ENCODE data around the gene NID2. TPM values are rescaled to one million over a fixed set of nuclear protein-coding genes. Genes with fewer than 3 reads are reported as not detected.

NID2 gene
- total and polyA plus RNA-seq, 10 of the 15 experiments (the other 5 are each of a cell fraction or from before 2014, with no cell fraction given): 0.04 to 0.49 (median 0.23) TPM; not detected in 3

DNA sequence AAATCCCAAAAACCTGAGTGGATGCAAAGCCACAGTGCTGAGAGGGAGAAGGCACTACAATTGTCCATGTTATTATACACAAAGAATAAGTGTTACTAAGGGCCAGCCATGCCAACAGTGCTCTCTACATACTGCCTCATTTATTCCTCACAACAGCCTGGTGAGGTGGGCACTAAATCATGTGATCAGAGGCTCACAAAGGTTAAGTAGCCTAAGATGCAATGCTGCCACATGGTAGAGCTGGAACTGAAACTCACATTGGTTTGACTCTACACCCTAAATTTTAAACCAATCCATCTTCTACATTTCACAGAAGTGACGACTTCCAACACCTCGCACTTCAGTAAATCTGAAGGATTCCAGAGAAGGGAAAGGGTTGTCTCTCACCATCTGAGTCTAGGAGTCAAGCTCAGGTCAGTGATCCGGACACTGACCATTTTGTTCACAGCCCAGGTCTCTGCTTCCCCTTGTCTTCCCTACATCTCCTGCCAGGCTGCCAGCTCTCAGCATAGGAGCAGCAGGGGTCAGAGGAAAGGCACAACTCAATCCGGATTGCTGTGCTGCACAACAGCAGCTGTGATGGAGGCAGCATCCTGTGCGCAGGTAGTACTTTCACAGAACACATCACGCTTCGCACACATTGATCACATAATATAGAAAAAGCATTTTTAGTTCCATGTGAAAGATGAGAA is 29.6 kb downstream of the NID2 start:
- no peak overlapping the region for H3K27ac ChIP-seq (ENCODE audit: control insufficient read depth, insufficient read depth)
- intact Hi-C loops (cut with micrococcal nuclease; ENCODE audit: unreplicated experiment): no loop called here
- CTCF ChIA-PET: no interaction called here
- RAD21 ChIA-PET (ENCODE audit: unreplicated experiment): no interaction called here
- H3K27me3 ChIP-seq (replicated peaks in 1 of 2; ENCODE audit: control insufficient read depth in 2 of 2, insufficient read depth in 2 of 2, low read length in 1 of 2): peaks cover 0 to 2% of the 10 kb centered on the region in 2 experiments; a peak in 1 of 4 replicates
- in situ Hi-C loops (cut with MboI): no loop called here
- no peaks in the 10 kb centered on the region for H3K79me2 ChIP-seq (ENCODE audit: control insufficient read depth, insufficient read depth, low read length)
- H3K4me3 ChIP-seq: no peak overlapping the region
- BruUV-seq (replicated peaks): no TSS peak
- FAIRE-seq (no peak), DNase-seq (ENCODE audit: low read depth, low spot score) (no peak), ATAC-seq (no peak)
- POLR2A ChIA-PET: no interaction called here
- H4K20me1 ChIP-seq (ENCODE audit: control insufficient read depth, insufficient read depth): no peaks in the 10 kb centered on the region
- no peaks in the 10 kb centered on the region for H3K4me1 ChIP-seq (ENCODE audit: control insufficient read depth, insufficient read depth, low read length)
- no peak overlapping the region for H2AFZ ChIP-seq (ENCODE audit: control insufficient read depth, low read depth, low read length)
- SMC1A ChIA-PET (ENCODE audit: uncharacterized antibody, unreplicated experiment): interaction anchor here (1.7 kb wide), 1 partner anchor 12 kb away, joined by 4 read pairs; no protein-coding TSS in a partner anchor
- H3K36me3 ChIP-seq (ENCODE audit: control insufficient read depth in 2 of 2, insufficient read depth in 2 of 2, low read length in 1 of 2): no peaks in the 10 kb centered on the region
- 36% methylated on average over 7 of the region's 7 CpGs for WGBS (ENCODE audit: insufficient coverage, insufficient replicate concordance, low lambda C conversion rate, missing lambda C conversion rate)
- H3K9me3 ChIP-seq (replicated peaks; ENCODE audit: control insufficient read depth, insufficient read depth, low read length): no peaks in the 10 kb centered on the region
- no peak overlapping the region for H3K9ac ChIP-seq (ENCODE audit: control insufficient read depth, insufficient read depth, low read length)
- no peak overlapping the region for H3K4me2 ChIP-seq (ENCODE audit: control insufficient read depth, insufficient read depth)
- no peak for TF ChIP-seq KLF5 (IDR thresholded peaks at IDR 0.05; ENCODE audit: partially characterized antibody)
- TF ChIP-seq, protein P1, sequence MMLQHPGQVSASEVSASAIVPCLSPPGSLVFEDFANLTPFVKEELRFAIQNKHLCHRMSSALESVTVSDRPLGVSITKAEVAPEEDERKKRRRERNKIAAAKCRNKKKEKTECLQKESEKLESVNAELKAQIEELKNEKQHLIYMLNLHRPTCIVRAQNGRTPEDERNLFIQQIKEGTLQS (IDR thresholded peaks at IDR 0.05; ENCODE audit: borderline replicate concordance, extremely low read depth, low read depth, low read length): no peak
- TF ChIP-seq CBX3 (IDR thresholded peaks at IDR 0.05; ENCODE audit: borderline replicate concordance, low read depth): no peak
- TF ChIP-seq WRNIP1 (IDR thresholded peaks at IDR 0.05; ENCODE audit: borderline replicate concordance, low read depth, low read length): no peak
- TF ChIP-seq RB1 (IDR thresholded peaks at IDR 0.05; ENCODE audit: borderline replicate concordance): no peak
- no peak for TF ChIP-seq NR2C1 (IDR thresholded peaks at IDR 0.05)
- no peak for TF ChIP-seq RAD51 (IDR thresholded peaks at IDR 0.05)
- TF ChIP-seq, protein P2, sequence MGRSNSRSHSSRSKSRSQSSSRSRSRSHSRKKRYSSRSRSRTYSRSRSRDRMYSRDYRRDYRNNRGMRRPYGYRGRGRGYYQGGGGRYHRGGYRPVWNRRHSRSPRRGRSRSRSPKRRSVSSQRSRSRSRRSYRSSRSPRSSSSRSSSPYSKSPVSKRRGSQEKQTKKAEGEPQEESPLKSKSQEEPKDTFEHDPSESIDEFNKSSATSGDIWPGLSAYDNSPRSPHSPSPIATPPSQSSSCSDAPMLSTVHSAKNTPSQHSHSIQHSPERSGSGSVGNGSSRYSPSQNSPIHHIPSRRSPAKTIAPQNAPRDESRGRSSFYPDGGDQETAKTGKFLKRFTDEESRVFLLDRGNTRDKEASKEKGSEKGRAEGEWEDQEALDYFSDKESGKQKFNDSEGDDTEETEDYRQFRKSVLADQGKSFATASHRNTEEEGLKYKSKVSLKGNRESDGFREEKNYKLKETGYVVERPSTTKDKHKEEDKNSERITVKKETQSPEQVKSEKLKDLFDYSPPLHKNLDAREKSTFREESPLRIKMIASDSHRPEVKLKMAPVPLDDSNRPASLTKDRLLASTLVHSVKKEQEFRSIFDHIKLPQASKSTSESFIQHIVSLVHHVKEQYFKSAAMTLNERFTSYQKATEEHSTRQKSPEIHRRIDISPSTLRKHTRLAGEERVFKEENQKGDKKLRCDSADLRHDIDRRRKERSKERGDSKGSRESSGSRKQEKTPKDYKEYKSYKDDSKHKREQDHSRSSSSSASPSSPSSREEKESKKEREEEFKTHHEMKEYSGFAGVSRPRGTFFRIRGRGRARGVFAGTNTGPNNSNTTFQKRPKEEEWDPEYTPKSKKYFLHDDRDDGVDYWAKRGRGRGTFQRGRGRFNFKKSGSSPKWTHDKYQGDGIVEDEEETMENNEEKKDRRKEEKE (IDR thresholded peaks at IDR 0.05): no peak
- no peak for TF ChIP-seq BACH1 (IDR thresholded peaks at IDR 0.05; ENCODE audit: borderline replicate concordance)
- no peak for TF ChIP-seq FOXM1 (IDR thresholded peaks at IDR 0.05; ENCODE audit: low read depth, low read length)
- no peak for TF ChIP-seq E2F8 (IDR thresholded peaks at IDR 0.05; ENCODE audit: low read depth, partially characterized antibody)
- TF ChIP-seq CTCF (IDR thresholded peaks at IDR 0.05 in 2 of 3, conservative IDR thresholded peaks at IDR 0.05 in 1 of 3; ENCODE audit: control insufficient read depth in 2 of 3, extremely low read depth in 1 of 3, insufficient read depth in 1 of 3, low read depth in 3 of 3, low read length in 3 of 3): no peak
- TF ChIP-seq JUNB (IDR thresholded peaks at IDR 0.05): no peak
- no peak for TF ChIP-seq SIN3A (IDR thresholded peaks at IDR 0.05; ENCODE audit: low read depth, low read length)

All from GM12878 (cell line).